H1 (cell line): Measurements from ENCODE around the gene TTC34. TPM values are rescaled to one million over a fixed set of nuclear protein-coding genes. Genes with fewer than 3 reads are reported as not detected.
A peak's percentile ranks its signal among the peaks of the same experiment; 100 is the strongest.

Source experiments
- CTCF ChIA-PET: fragments of 300-600 bp; sonication (Branson Sonifier 250); formaldehyde crosslinking; loops from one replicate; lab custom pipeline; 2021; ENCODE audit not compliant: partially characterized antibody; lab: Charles Lee
- POLR2A ChIA-PET: fragments of 300-600 bp; sonication (Branson Sonifier 250); formaldehyde crosslinking; loops from one replicate; lab custom pipeline; 2021; ENCODE audit warnings: inconsistent platforms; ENCODE audit not compliant: partially characterized antibody; lab: Charles Lee
- DNase-seq, 2 experiments: peaks; one replicate each; pipeline versions ENCODE4 v3.0.0 to v3.0.0-alpha.2; 2010 to 2022; ENCODE audit warnings: low spot score in 2 of 2, low read depth in 1 of 2, mixed read lengths in 1 of 2
- FAIRE-seq: peaks from 2 replicates; lab custom pipeline; 2011; peaks lifted over from hg19 to GRCh38; lab: Jason Lieb, UNC
- H2AFZ ChIP-seq: 2 replicates; pipeline ENCODE4 v1.8.1; 2012; ENCODE audit warnings: low read length, inconsistent platforms
- H2AK5ac ChIP-seq: 2 replicates; pipeline ENCODE4 v1.6.1; 2013; ENCODE audit warnings: low read depth, low read length
- H2BK120ac ChIP-seq: replicated peaks from 2 replicates; pipeline ENCODE3; 2013; ENCODE audit warnings: low read depth, low read length, inconsistent platforms
- H2BK12ac ChIP-seq: 2 replicates; pipeline ENCODE4 v1.6.1; 2013; ENCODE audit warnings: low read depth, low read length
- H2BK15ac ChIP-seq: 2 replicates; pipeline ENCODE4 v1.6.1; 2013; ENCODE audit warnings: low read length
- H2BK20ac ChIP-seq: 2 replicates; pipeline ENCODE4 v1.6.1; 2013; ENCODE audit warnings: low read length
- H2BK5ac ChIP-seq: 2 replicates; pipeline ENCODE4 v1.6.1; 2013; ENCODE audit warnings: low read depth, low read length
- H3K14ac ChIP-seq: 2 replicates; pipeline ENCODE4 v1.6.1; 2013; ENCODE audit warnings: inconsistent platforms; ENCODE audit not compliant: insufficient read length
- H3K18ac ChIP-seq: 2 replicates; pipeline ENCODE4 v1.6.1; 2013; ENCODE audit warnings: low read length; ENCODE audit errors: extremely low read depth
- H3K23ac ChIP-seq: 2 replicates; pipeline ENCODE4 v1.6.1; 2013; ENCODE audit warnings: inconsistent platforms; ENCODE audit not compliant: insufficient read length
- H3K23me2 ChIP-seq: 2 replicates; pipeline ENCODE4 v1.6.1; 2013; ENCODE audit warnings: low read depth, low read length
- H3K27ac ChIP-seq: 2 replicates; pipeline ENCODE4 v1.6.1; 2011; ENCODE audit warnings: low read depth, low read length, inconsistent platforms
- H3K27me3 ChIP-seq, 4 experiments: replicated peaks in 1 of 4; 1 replicate in 1 of 4; 2 replicates in 3 of 4; pipeline versions ENCODE4 v1.6.1 to v1.8.1; 2011 to 2013; ENCODE audit warnings: low read length in 3 of 4, mild to moderate bottlenecking in 3 of 4, inconsistent platforms in 2 of 4, mixed read lengths in 2 of 4, moderate library complexity in 1 of 4; ENCODE audit not compliant: control insufficient read depth in 3 of 4, insufficient read depth in 3 of 4; ENCODE audit errors: extremely low read depth in 1 of 4
- H3K36me3 ChIP-seq, 4 experiments: 2 replicates each; pipeline versions ENCODE4 v1.6.1 to v1.8.1; 2011 to 2013; ENCODE audit warnings: mild to moderate bottlenecking in 4 of 4, low read length in 3 of 4, moderate library complexity in 2 of 4, control low read depth in 1 of 4, inconsistent platforms in 1 of 4; ENCODE audit not compliant: insufficient read depth in 4 of 4, control insufficient read depth in 2 of 4
- H3K4ac ChIP-seq: replicated peaks from 2 replicates; pipeline ENCODE3; 2013; ENCODE audit warnings: low read length, low read depth, mixed read lengths, inconsistent platforms; ENCODE audit not compliant: insufficient read length
- H3K4me1 ChIP-seq, 4 experiments: replicated peaks in 1 of 4; 1 replicate in 1 of 4; 2 replicates in 3 of 4; pipeline versions ENCODE4 v1.6.1 to v1.8.1; 2011 to 2013; ENCODE audit warnings: low read length in 3 of 4, inconsistent platforms in 2 of 4, mixed read lengths in 1 of 4; ENCODE audit not compliant: insufficient read depth in 4 of 4, control insufficient read depth in 3 of 4
- H3K4me2 ChIP-seq, 2 experiments: 2 replicates each; pipeline versions ENCODE4 v1.6.1 to v1.8.1; 2011 to 2013; ENCODE audit warnings: low read depth in 2 of 2, low read length in 2 of 2, control low read depth in 1 of 2, inconsistent platforms in 1 of 2, mild to moderate bottlenecking in 1 of 2; ENCODE audit not compliant: insufficient read depth in 1 of 2
- H3K4me3 ChIP-seq, 4 experiments: fragments of 200-600, 300-600 bp in 1 of 4; sonication (generic), shearing (Covaris generic), sonication (Bioruptor Twin) in 1 of 4; 2 replicates each; pipeline versions ENCODE4 v1.5.1 to v1.8.1; 2011 to 2016; ENCODE audit warnings: low read length in 4 of 4, low read depth in 3 of 4, control low read depth in 2 of 4, inconsistent platforms in 2 of 4, mild to moderate bottlenecking in 2 of 4, mixed read lengths in 1 of 4, moderate library complexity in 1 of 4; ENCODE audit not compliant: insufficient read depth in 2 of 4; ENCODE audit errors: extremely low read depth in 1 of 4
- H3K56ac ChIP-seq: replicated peaks from 2 replicates; pipeline ENCODE3; 2013; ENCODE audit warnings: low read depth, mild to moderate bottlenecking, mixed read lengths, low read length, inconsistent platforms; ENCODE audit not compliant: insufficient read length
- H3K79me1 ChIP-seq: 2 replicates; pipeline ENCODE4 v1.6.1; 2013; ENCODE audit warnings: low read depth, low read length, control low read depth
- H3K79me2 ChIP-seq, 2 experiments: 2 replicates each; pipeline versions ENCODE4 v1.6.1 to v1.8.1; 2012 to 2013; ENCODE audit warnings: low read length in 2 of 2, mild to moderate bottlenecking in 2 of 2, inconsistent platforms in 1 of 2; ENCODE audit not compliant: insufficient read depth in 2 of 2, control insufficient read depth in 1 of 2
- H3K9ac ChIP-seq, 4 experiments: replicated peaks in 1 of 4; 1 replicate in 1 of 4; 2 replicates in 3 of 4; pipeline versions ENCODE4 v1.6.1 to v1.8.1; 2011 to 2013; ENCODE audit warnings: low read depth in 3 of 4, low read length in 3 of 4, control low read depth in 2 of 4, mild to moderate bottlenecking in 2 of 4, moderate library complexity in 2 of 4, inconsistent platforms in 1 of 4; ENCODE audit errors: extremely low read depth in 1 of 4
- H3K9me3 ChIP-seq, 2 experiments: 2 replicates each; pipeline versions ENCODE4 v1.6.1 to v1.8.1; 2012 to 2013; ENCODE audit warnings: mild to moderate bottlenecking in 2 of 2, moderate library complexity in 2 of 2, control low read depth in 1 of 2, inconsistent platforms in 1 of 2, low read depth in 1 of 2, low read length in 1 of 2, mixed read lengths in 1 of 2; ENCODE audit not compliant: insufficient read depth in 2 of 2
- H4K20me1 ChIP-seq, 2 experiments: replicated peaks in 1 of 2; 2 replicates each; pipeline versions ENCODE3 to v1.8.1; 2011 to 2013; ENCODE audit warnings: inconsistent platforms in 2 of 2, low read length in 2 of 2, mild to moderate bottlenecking in 1 of 2; ENCODE audit not compliant: insufficient read depth in 2 of 2, control insufficient read depth in 1 of 2
- H4K5ac ChIP-seq: 2 replicates; pipeline ENCODE4 v1.6.1; 2013; ENCODE audit warnings: low read length, low read depth, mixed read lengths, inconsistent platforms; ENCODE audit not compliant: insufficient read length
- H4K8ac ChIP-seq: 2 replicates; pipeline ENCODE4 v1.8.0; 2013; ENCODE audit warnings: mild to moderate bottlenecking, moderate library complexity, low read length, inconsistent platforms; ENCODE audit not compliant: insufficient read depth; ENCODE audit errors: extremely low read depth
- H4K91ac ChIP-seq: replicated peaks from 2 replicates; pipeline ENCODE3; 2013; ENCODE audit warnings: low read length, mixed read lengths, inconsistent platforms; ENCODE audit not compliant: insufficient read length
- ATF3 ChIP-seq: IDR thresholded peaks from 2 replicates; pipeline ENCODE4 v1.6.1; 2011; ENCODE audit warnings: low read depth, mild to moderate bottlenecking, low read length; ENCODE audit not compliant: insufficient read depth
- CEBPB ChIP-seq: IDR thresholded peaks from 2 replicates; pipeline ENCODE4 v1.6.1; 2012; ENCODE audit warnings: low read depth, low read length
- CTCF ChIP-seq, 3 experiments: IDR thresholded peaks; 1 replicate in 2 of 3; 2 replicates in 1 of 3; pipeline versions ENCODE4 v1.5.1 to v1.6.1; 2011; ENCODE audit warnings: low read length in 3 of 3, mild to moderate bottlenecking in 3 of 3, inconsistent platforms in 2 of 3, low read depth in 1 of 3, moderate library complexity in 1 of 3; ENCODE audit not compliant: insufficient read depth in 1 of 3; ENCODE audit errors: control extremely low read depth in 1 of 3
- KDM4A ChIP-seq: IDR thresholded peaks from one replicate; pipeline ENCODE4 v1.7.1; 2012; ENCODE audit warnings: low read depth, mild to moderate bottlenecking, moderate library complexity, low read length, inconsistent platforms; ENCODE audit not compliant: severe bottlenecking
- RAD21 ChIP-seq, 2 experiments: IDR thresholded peaks in 1 of 2; conservative IDR thresholded peaks in 1 of 2; 2 replicates each; pipeline ENCODE4 v1.6.1; 2011; ENCODE audit warnings: low read depth in 2 of 2, low read length in 2 of 2, improper control_type of control experiment in 1 of 2, inconsistent platforms in 1 of 2, mild to moderate bottlenecking in 1 of 2, moderate library complexity in 1 of 2
- SP4 ChIP-seq: IDR thresholded peaks from 2 replicates; pipeline ENCODE4 v1.6.1; 2012; ENCODE audit warnings: low read length, inconsistent platforms
- SRF ChIP-seq: IDR thresholded peaks from 2 replicates; pipeline ENCODE4 v1.6.1; 2011; ENCODE audit warnings: mild to moderate bottlenecking, low read depth, low read length, moderate library complexity
- TEAD4 ChIP-seq: IDR thresholded peaks from 2 replicates; pipeline ENCODE4 v1.6.1; 2012; ENCODE audit warnings: low read depth, low read length, inconsistent platforms, mixed read lengths
- WGBS, 2 experiments: shearing (Covaris generic) in 1 of 2; methylation state at CpG; one replicate each; pipeline versions ENCODE4 v1.1.6 to v1.1.7; 2013 to 2015; ENCODE audit warnings: low lambda C conversion rate in 2 of 2, mixed read lengths in 2 of 2, inconsistent platforms in 1 of 2, low coverage in 1 of 2, missing lambda C conversion rate in 1 of 2; ENCODE audit not compliant: insufficient replicate concordance in 2 of 2, insufficient coverage in 1 of 2, insufficient read length in 1 of 2; ENCODE audit errors: extremely low coverage in 1 of 2, missing lambda C conversion rate in 1 of 2; 5-methylcytosine and 5-hydroxymethylcytosine counted together
- polyA plus RNA-seq, 7 experiments: library from polyadenylated mRNA; depleted of rRNA in 3 of 7; stranded (reverse) in 5 of 7; unstranded in 2 of 7; fragments of >200 nt in 5 of 7; fragments of 200-250 nt in 2 of 7; gene quantifications; 1 replicate in 5 of 7; 2 replicates in 1 of 7; 4 replicates in 1 of 7; pipeline versions ENCODE4 v1.2.1 to v1.2.3, GENCODE V29; 2011 to 2013; ENCODE audit warnings: missing spikeins in 2 of 7, mixed read lengths in 2 of 7
- total RNA-seq: library from RNA; stranded (reverse); fragmentation: NEBNext Ultra II Directional; extraction: Animal tissue kit (Norgen Biotek cat#: 25700); gene quantifications from 2 replicates; pipeline ENCODE4 v1.2.1, GENCODE V29; 2021

TTC34 gene
- total and polyA plus RNA-seq, 2 of the 8 experiments (the other 6 are each of a cell fraction or from before 2014, with no cell fraction given): 0.23 to 0.50 TPM

DNA sequence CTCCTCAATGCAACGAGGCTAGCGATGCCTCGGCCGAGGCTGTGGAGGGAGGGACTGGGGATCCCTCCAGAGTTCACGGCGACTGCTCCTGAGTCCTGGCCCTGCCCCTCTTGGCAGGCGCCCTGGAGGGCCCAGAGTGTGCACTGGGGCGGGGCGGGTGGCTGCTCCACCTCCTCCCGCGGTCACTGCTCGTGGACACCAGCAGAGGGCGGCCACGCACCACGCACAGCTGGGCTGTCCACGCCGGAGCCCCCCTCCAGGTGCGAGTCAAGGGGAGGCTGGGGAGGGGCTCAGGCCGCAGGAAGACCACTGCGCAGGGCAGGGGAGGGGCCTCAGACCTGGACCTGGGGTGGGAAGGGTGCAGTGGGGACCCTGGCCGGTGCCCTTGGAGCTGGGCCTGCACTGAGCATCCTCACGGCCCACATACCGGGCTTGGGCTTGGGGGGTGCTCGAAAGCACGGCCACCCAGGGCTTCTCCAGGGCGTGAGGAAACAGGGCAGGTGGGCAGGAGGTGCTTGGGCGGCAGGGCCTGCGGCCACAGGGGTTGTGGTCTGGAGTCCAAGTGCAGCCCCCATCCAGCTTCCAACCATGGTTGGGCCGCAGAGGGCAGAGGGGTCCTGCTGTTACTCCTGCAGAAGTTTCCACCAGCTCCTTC, 20.6 kb upstream of the TTC34 start:
- Histone ChIP-seq H2BK5ac (no peak overlapping the region), H3K9ac (no peak overlapping the region), H3K14ac (no peak overlapping the region), H4K20me1 (no peaks in the 10 kb centered on the region), H3K79me1 (no peaks in the 10 kb centered on the region), H3K23me2 (no peaks in the 10 kb centered on the region), H4K91ac (no peak overlapping the region), H3K27ac (no peak overlapping the region), H2AFZ (no peak overlapping the region), H2BK120ac (no peak overlapping the region), H2BK12ac (no peak overlapping the region), H3K4me3 (no peak overlapping the region), H3K18ac (no peak overlapping the region), H3K36me3 (no peaks in the 10 kb centered on the region; a peak in 1 of 8 replicates), H3K4me1 (no peaks in the 10 kb centered on the region), H3K4ac (no peak overlapping the region), H2BK15ac (no peak overlapping the region), H4K8ac (no peak overlapping the region; the same call in 1 of the 2 replicates), H3K79me2 (no peaks in the 10 kb centered on the region), H3K27me3 (no peaks in the 10 kb centered on the region), H2BK20ac (no peak overlapping the region), H3K56ac (no peak overlapping the region), H3K4me2 (no peak overlapping the region), H3K9me3 (peaks cover 85 to 100% of the 10 kb centered on the region in 2 experiments), H2AK5ac (no peak overlapping the region), H3K23ac (no peak overlapping the region), H4K5ac (no peak overlapping the region)
- ChIA-PET POLR2A (no interaction called here), CTCF (no interaction called here)
- FAIRE-seq (no peak), DNase-seq (peak in 1 of 2 experiments; percentile 43)
- TF ChIP-seq SRF (no peak), SP4 (no peak), KDM4A (no peak), ATF3 (no peak), CEBPB (no peak), CTCF (IDR thresholded peaks at IDR 0.05; ENCODE audit: control extremely low read depth in 1 of 3, insufficient read depth in 1 of 3, low read depth in 1 of 3, low read length in 3 of 3) (peak in 2 of 3 experiments; percentile 6 to 40; a peak in 2 of 4 replicates), RAD21 (IDR thresholded peaks at IDR 0.05 in 1 of 2, conservative IDR thresholded peaks at IDR 0.05 in 1 of 2; ENCODE audit: low read depth in 2 of 2, low read length in 2 of 2) (peak; percentile 25 to 41; a peak in 2 of 4 replicates), TEAD4 (no peak)
- 93% methylated on average over 7 of the region's 29 CpGs; no CpG with 5 or more reads in 1 of the 2 experiments for WGBS, 2 experiments
